ENCODE results near the gene IGSF9B. TPM values are rescaled to one million over a fixed set of nuclear protein-coding genes. Genes with fewer than 3 reads are reported as not detected.

The IGSF9B gene, protein sequence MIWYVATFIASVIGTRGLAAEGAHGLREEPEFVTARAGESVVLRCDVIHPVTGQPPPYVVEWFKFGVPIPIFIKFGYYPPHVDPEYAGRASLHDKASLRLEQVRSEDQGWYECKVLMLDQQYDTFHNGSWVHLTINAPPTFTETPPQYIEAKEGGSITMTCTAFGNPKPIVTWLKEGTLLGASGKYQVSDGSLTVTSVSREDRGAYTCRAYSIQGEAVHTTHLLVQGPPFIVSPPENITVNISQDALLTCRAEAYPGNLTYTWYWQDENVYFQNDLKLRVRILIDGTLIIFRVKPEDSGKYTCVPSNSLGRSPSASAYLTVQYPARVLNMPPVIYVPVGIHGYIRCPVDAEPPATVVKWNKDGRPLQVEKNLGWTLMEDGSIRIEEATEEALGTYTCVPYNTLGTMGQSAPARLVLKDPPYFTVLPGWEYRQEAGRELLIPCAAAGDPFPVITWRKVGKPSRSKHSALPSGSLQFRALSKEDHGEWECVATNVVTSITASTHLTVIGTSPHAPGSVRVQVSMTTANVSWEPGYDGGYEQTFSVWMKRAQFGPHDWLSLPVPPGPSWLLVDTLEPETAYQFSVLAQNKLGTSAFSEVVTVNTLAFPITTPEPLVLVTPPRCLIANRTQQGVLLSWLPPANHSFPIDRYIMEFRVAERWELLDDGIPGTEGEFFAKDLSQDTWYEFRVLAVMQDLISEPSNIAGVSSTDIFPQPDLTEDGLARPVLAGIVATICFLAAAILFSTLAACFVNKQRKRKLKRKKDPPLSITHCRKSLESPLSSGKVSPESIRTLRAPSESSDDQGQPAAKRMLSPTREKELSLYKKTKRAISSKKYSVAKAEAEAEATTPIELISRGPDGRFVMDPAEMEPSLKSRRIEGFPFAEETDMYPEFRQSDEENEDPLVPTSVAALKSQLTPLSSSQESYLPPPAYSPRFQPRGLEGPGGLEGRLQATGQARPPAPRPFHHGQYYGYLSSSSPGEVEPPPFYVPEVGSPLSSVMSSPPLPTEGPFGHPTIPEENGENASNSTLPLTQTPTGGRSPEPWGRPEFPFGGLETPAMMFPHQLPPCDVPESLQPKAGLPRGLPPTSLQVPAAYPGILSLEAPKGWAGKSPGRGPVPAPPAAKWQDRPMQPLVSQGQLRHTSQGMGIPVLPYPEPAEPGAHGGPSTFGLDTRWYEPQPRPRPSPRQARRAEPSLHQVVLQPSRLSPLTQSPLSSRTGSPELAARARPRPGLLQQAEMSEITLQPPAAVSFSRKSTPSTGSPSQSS (N-terminal part only)
- 7.1 TPM in 2 replicates for total RNA-seq

DNA sequence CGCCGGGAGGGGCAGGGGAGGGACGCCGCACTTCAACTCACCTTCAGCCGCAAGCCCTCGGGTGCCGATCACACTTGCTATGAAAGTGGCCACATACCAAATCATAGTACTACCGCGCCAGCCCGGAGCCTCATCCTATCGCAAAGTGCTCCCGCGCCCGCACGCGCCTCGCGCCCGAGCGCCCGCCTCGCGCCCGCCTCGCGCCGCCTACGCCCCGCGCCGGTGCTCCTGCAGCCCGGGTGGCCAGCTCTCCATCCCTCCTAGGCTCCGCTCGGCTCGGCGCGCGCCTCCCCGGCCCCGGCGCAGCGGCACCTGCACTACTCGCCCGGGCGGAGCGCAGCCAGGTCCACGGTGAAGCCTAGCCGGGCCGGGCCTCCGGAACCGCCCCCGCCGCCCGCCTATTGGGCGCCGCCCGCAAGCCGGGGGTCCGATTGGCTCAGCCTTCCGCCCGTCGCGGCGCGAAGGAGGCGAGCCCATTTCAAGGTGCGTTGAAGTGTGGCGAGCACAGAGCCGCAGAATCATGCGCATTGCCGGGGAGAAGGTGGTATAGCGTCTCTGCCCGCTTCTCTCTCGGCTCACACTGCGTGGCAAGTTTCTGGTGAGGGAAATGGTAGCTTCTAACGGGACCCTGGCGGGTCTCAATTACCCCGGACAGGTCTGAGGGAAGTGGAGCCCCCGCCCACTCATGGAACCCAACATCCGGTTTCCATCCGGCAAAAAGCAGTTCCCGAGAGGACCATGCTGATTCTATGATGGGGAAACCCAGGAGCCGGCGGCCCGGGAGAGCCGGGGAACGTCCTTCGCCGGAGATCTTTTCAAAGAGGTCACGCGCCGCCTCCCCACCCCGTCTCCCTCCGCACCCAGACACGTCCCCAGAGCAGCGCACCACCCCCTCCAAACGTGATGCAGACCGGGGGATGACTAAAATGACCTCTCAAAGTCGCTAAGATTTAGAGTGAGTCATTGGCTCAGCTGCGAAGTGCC is at the start of gene IGSF9B:
Gene IGSF9B (minus strand): TSS at position 319 of the 984 bp plus-strand sequence. CDS start 214 bp downstream, at position 105.

Other genes starting within 250 kb of the IGSF9B start
- gene SPATA19, start 111.5 kb downstream of the IGSF9B start, total RNA-seq = not detected in 2 replicates
- gene JAM3, start 112.1 kb upstream of the IGSF9B start, total RNA-seq = 63.5 and 72.7 TPM in 2 replicates

Data from articular chondrocyte of knee joint (primary cell).